ENCODE measurements around the gene ABHD3. TPM values are rescaled to one million over a fixed set of nuclear protein-coding genes. Genes with fewer than 3 reads are reported as not detected.
"Not testable (repeated sequence)": the region's sequence is repeated elsewhere in the genome, so short reads cannot be mapped to it uniquely, and the experiment has no call there.

ABHD3 gene
- total and polyA plus RNA-seq, 2 of the 8 experiments (the other 6 are each of a cell fraction or from before 2014, with no cell fraction given): 8.4 to 12.1 TPM

GRCh38 chr18:21621640-21622039 is 82.9 kb downstream of the ABHD3 start:
- H4K5ac ChIP-seq (ENCODE audit: insufficient read length, low read depth, low read length); H3K9me3 ChIP-seq (ENCODE audit: insufficient read depth in 2 of 2, low read depth in 1 of 2, low read length in 1 of 2); H4K91ac ChIP-seq (replicated peaks; ENCODE audit: insufficient read length, low read length); H2BK120ac ChIP-seq (replicated peaks; ENCODE audit: low read depth, low read length); H3K79me1 ChIP-seq (ENCODE audit: low read depth, low read length); H3K56ac ChIP-seq (replicated peaks; ENCODE audit: insufficient read length, low read depth, low read length); CTCF ChIA-PET (ENCODE audit: partially characterized antibody); H2BK5ac ChIP-seq (ENCODE audit: low read depth, low read length); FAIRE-seq; H3K4me3 ChIP-seq (ENCODE audit: extremely low read depth in 1 of 4, insufficient read depth in 2 of 4, low read depth in 3 of 4, low read length in 4 of 4); H2BK15ac ChIP-seq (ENCODE audit: low read length); H2AK5ac ChIP-seq (ENCODE audit: low read depth, low read length); H4K8ac ChIP-seq (ENCODE audit: extremely low read depth, insufficient read depth, low read length); H3K23me2 ChIP-seq (ENCODE audit: low read depth, low read length); H2AFZ ChIP-seq (ENCODE audit: low read length); H3K4me2 ChIP-seq (ENCODE audit: insufficient read depth in 1 of 2, low read depth in 2 of 2, low read length in 2 of 2); H3K27me3 ChIP-seq (replicated peaks in 1 of 4; ENCODE audit: control insufficient read depth in 3 of 4, extremely low read depth in 1 of 4, insufficient read depth in 3 of 4, low read length in 3 of 4); H3K4ac ChIP-seq (replicated peaks; ENCODE audit: insufficient read length, low read depth, low read length); H3K9ac ChIP-seq (replicated peaks in 1 of 4; ENCODE audit: extremely low read depth in 1 of 4, low read depth in 3 of 4, low read length in 3 of 4); H3K4me1 ChIP-seq (replicated peaks in 1 of 4; ENCODE audit: control insufficient read depth in 3 of 4, insufficient read depth in 4 of 4, low read length in 3 of 4); H3K27ac ChIP-seq (ENCODE audit: low read depth, low read length); H3K23ac ChIP-seq (ENCODE audit: insufficient read length); H3K14ac ChIP-seq (ENCODE audit: insufficient read length); H3K18ac ChIP-seq (ENCODE audit: extremely low read depth, low read length); H2BK12ac ChIP-seq (ENCODE audit: low read depth, low read length); H2BK20ac ChIP-seq (ENCODE audit: low read length); DNase-seq (ENCODE audit: low read depth in 1 of 2, low spot score in 2 of 2): not testable (repeated sequence)
- H4K20me1 ChIP-seq (replicated peaks in 1 of 2; ENCODE audit: control insufficient read depth in 1 of 2, insufficient read depth in 2 of 2, low read length in 2 of 2): peaks cover 3 to 12% of the 10 kb centered on the region in 2 experiments
- peaks cover 21 to 76% of the 10 kb centered on the region in 2 experiments for H3K79me2 ChIP-seq (ENCODE audit: control insufficient read depth in 1 of 2, insufficient read depth in 2 of 2, low read length in 2 of 2)
- H3K36me3 ChIP-seq (ENCODE audit: control insufficient read depth in 2 of 4, insufficient read depth in 4 of 4, low read length in 3 of 4): peaks cover 19 to 48% (median 32%) of the 10 kb centered on the region in 4 experiments
- 91% methylated on average over 9 of the region's 9 CpGs; no CpG with 5 or more reads in 1 of the 2 experiments for WGBS, 2 experiments (ENCODE audit: extremely low coverage in 1 of 2, insufficient coverage in 1 of 2, insufficient read length in 1 of 2, insufficient replicate concordance in 2 of 2, low coverage in 1 of 2, low lambda C conversion rate in 2 of 2, missing lambda C conversion rate in 1 of 2)
- POLR2A ChIA-PET (ENCODE audit: partially characterized antibody): interaction anchor here (1.5 to 2.1 kb wide), 2 partner anchors 9 to 13 kb away, joined by 5 to 12 read pairs; no protein-coding TSS in a partner anchor

All from H1 (cell line).